A673 (cell line): Measurements from ENCODE around the gene PAX5. TPM values are rescaled to one million over a fixed set of nuclear protein-coding genes. Genes with fewer than 3 reads are reported as not detected.

Experiments
- BruUV-seq: library from RNA; stranded (reverse); fragments of 400-500 nt; replicated peaks from 2 replicates; lab custom pipeline; 2021; lab: Mats Ljungman, UMichigan
- CTCF ChIA-PET: fragments of 300-600 bp; sonication (Branson Sonifier 250); formaldehyde crosslinking; loops from one replicate; lab custom pipeline; 2022; ENCODE audit warnings: antibody characterized with exemption; lab: Charles Lee
- POLR2A ChIA-PET: fragments of 300-600 bp; sonication (Branson Sonifier 250); formaldehyde crosslinking; loops from one replicate; lab custom pipeline; 2022; ENCODE audit warnings: antibody characterized with exemption; ENCODE audit not compliant: low non-redundant PET; lab: Charles Lee
- DNase-seq: peaks from one replicate; pipeline ENCODE4 v3.0.0-alpha.2; 2015; ENCODE audit warnings: low spot score
- H3K27ac ChIP-seq: fragments of 200-600 bp; sonication (generic); 2 replicates; pipeline ENCODE4 v1.5.1; 2016; ENCODE audit warnings: mixed run types, low read depth, mild to moderate bottlenecking, mixed read lengths, antibody characterized with exemption, low read length; ENCODE audit not compliant: poor library complexity, severe bottlenecking
- H3K27me3 ChIP-seq: fragments of 200-600 bp; sonication (generic); replicated peaks from 2 replicates; pipeline ENCODE4 v1.6.1; 2017; ENCODE audit warnings: mixed run types, low read depth, mild to moderate bottlenecking, mixed read lengths, antibody characterized with exemption, low read length; ENCODE audit not compliant: insufficient read depth, poor library complexity
- H3K36me3 ChIP-seq: fragments of 200-600 bp; sonication (generic); 2 replicates; pipeline ENCODE4 v1.6.1; 2016; ENCODE audit warnings: mixed run types, mild to moderate bottlenecking, mixed read lengths, antibody characterized with exemption, low read length; ENCODE audit not compliant: insufficient read depth, poor library complexity, severe bottlenecking
- H3K4me1 ChIP-seq: fragments of 200-600 bp; sonication (generic); 2 replicates; pipeline ENCODE4 v1.6.1; 2017; ENCODE audit warnings: mixed run types, mild to moderate bottlenecking, mixed read lengths, antibody characterized with exemption, low read length; ENCODE audit not compliant: insufficient read depth, poor library complexity, severe bottlenecking
- H3K4me3 ChIP-seq: fragments of 200-600 bp; sonication (generic); 2 replicates; pipeline ENCODE4 v1.5.1; 2016; ENCODE audit warnings: low read depth, mixed run types, mild to moderate bottlenecking, mixed read lengths, low read length; ENCODE audit not compliant: poor library complexity, severe bottlenecking
- H3K9me3 ChIP-seq: fragments of 200-600 bp; sonication (generic); 2 replicates; pipeline ENCODE4 v1.6.1; 2016; ENCODE audit warnings: mixed run types, low read depth, mild to moderate bottlenecking, mixed read lengths, antibody characterized with exemption, low read length; ENCODE audit not compliant: poor library complexity, severe bottlenecking
- EZH2 ChIP-seq: fragments of 200-600 bp; sonication (generic); IDR thresholded peaks from 2 replicates; pipeline ENCODE4 v1.6.1; 2017; ENCODE audit warnings: borderline replicate concordance, low read depth, mild to moderate bottlenecking, mixed read lengths, antibody characterized with exemption, low read length; ENCODE audit not compliant: poor library complexity, severe bottlenecking
- intact Hi-C: fragments of 100-400 bp; cut with micrococcal nuclease; formaldehyde crosslinking; loops from one replicate; pipeline ENCODE4 v1.10.0; 2022; ENCODE audit not compliant: unreplicated experiment
- total RNA-seq: library from RNA; stranded (reverse); gene quantifications from 2 replicates; pipeline ENCODE4 v1.2.3, GENCODE V29; 2021
- TF ChIP-seq, protein P1 (sequence below): fragments of 300-800, 200-600 bp; sonication (generic); conservative IDR thresholded peaks from 2 replicates; pipeline ENCODE4 v1.5.1; 2017; ENCODE audit warnings: low read depth, mild to moderate bottlenecking, antibody characterized with exemption, low read length, moderate library complexity, mixed read lengths

PAX5 gene
- total RNA-seq, 1 experiment from 2014 or later: 5.5 TPM

DNA sequence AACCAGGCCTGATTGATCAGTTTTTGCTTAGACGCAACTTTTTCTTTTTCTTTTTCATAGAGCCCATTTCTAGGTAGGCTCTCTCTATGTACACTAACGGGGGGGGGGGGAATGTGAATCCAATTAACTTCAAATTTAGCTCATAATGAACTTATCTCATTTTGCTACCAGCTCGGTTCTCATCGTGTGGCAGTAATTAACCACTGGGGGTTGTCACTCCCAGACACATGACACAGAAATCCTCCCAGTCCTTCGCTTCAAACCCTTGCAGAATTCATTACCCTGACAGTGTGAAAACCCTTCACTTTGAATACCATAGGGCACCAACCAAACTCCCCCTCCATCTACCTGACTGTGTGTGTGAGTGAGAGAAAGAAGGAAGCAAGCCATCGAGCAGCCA lies 144.2 kb downstream of the PAX5 start:
- DNase-seq: no peak
- ChIA-PET CTCF (interaction anchor here (0.6 kb wide), 1 partner anchor 439 kb away, joined by 12 read pairs; no protein-coding TSS in a partner anchor), POLR2A (no interaction called here)
- BruUV-seq: no TSS peak
- Histone ChIP-seq H3K27ac (no peak overlapping the region), H3K36me3 (no peaks in the 10 kb centered on the region), H3K27me3 (no peaks in the 10 kb centered on the region), H3K9me3 (no peaks in the 10 kb centered on the region), H3K4me3 (no peak overlapping the region), H3K4me1 (no peaks in the 10 kb centered on the region)
- intact Hi-C loops: no loop called here
- no peak for TF ChIP-seq EZH2
- TF ChIP-seq, protein P1, sequence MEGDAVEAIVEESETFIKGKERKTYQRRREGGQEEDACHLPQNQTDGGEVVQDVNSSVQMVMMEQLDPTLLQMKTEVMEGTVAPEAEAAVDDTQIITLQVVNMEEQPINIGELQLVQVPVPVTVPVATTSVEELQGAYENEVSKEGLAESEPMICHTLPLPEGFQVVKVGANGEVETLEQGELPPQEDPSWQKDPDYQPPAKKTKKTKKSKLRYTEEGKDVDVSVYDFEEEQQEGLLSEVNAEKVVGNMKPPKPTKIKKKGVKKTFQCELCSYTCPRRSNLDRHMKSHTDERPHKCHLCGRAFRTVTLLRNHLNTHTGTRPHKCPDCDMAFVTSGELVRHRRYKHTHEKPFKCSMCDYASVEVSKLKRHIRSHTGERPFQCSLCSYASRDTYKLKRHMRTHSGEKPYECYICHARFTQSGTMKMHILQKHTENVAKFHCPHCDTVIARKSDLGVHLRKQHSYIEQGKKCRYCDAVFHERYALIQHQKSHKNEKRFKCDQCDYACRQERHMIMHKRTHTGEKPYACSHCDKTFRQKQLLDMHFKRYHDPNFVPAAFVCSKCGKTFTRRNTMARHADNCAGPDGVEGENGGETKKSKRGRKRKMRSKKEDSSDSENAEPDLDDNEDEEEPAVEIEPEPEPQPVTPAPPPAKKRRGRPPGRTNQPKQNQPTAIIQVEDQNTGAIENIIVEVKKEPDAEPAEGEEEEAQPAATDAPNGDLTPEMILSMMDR: no peak

DNA sequence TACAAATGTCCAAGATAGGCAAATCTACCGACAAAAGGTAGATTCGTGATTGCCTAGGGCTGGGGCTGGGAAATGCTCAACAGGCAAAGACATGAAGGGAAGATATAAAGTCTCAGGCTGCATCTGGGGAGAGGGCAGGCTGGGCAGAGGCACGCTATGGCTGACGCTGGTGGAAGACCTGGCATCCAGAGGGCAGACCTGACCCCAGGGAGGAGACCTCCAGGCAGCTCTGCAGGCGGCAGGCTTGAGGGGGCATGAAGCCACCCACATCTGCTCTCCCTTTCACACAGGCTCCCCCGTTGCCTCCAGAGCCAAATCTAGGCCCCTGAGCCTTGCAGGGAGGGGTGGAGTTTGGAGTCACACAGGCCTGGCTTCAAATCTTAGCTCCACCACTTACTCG lies 145.5 kb downstream of the PAX5 start:
- intact Hi-C loops: no loop called here
- ChIA-PET CTCF (no interaction called here), POLR2A (no interaction called here)
- DNase-seq: no peak
- no peaks in the 10 kb centered on the region for H3K4me1 ChIP-seq
- no peak overlapping the region for H3K27ac ChIP-seq
- no peak for TF ChIP-seq EZH2
- TF ChIP-seq, protein P1: no peak
- no peak overlapping the region for H3K4me3 ChIP-seq
- H3K36me3 ChIP-seq: no peaks in the 10 kb centered on the region
- no peaks in the 10 kb centered on the region for H3K27me3 ChIP-seq
- BruUV-seq: no TSS peak
- H3K9me3 ChIP-seq: no peaks in the 10 kb centered on the region

DNA sequence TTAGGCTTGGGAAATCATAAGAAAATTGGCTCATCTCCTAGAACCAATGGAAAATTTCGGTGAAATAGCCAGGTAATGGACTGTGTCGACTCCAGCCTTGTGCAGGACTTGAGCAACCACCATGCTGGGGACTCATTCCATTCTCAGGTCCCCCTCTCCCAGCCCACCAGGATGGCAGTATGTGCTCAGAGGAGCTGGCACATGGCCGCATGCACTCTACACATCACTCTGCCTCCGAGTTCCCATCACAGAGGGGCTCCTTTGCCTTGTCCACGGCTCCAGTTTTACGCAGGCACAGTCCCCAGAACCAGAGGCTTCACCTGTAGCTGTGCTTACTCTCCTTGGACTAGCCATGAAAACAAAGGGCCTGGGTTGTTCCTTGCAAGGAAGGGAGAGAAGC lies 149.3 kb downstream of the PAX5 start:
- no peak overlapping the region for H3K27ac ChIP-seq
- DNase-seq: no peak
- CTCF ChIA-PET: no interaction called here
- H3K4me3 ChIP-seq: no peak overlapping the region
- intact Hi-C loops: no loop called here
- H3K9me3 ChIP-seq: no peaks in the 10 kb centered on the region
- H3K4me1 ChIP-seq: no peaks in the 10 kb centered on the region
- H3K27me3 ChIP-seq: no peaks in the 10 kb centered on the region
- BruUV-seq: no TSS peak
- POLR2A ChIA-PET: no interaction called here
- TF ChIP-seq, protein P1: no peak
- TF ChIP-seq EZH2: no peak
- H3K36me3 ChIP-seq: no peaks in the 10 kb centered on the region
